Fibroblast of the aortic adventitia (primary cell): ENCODE results near the gene TMBIM4. TPM values are rescaled to one million over a fixed set of nuclear protein-coding genes. Genes with fewer than 3 reads are reported as not detected.

ENCODE experiments used
- DNase-seq: peaks from one replicate; pipeline ENCODE4 v3.0.0-alpha.2; 2010; ENCODE audit warnings: low read depth
- H3K4me3 ChIP-seq: 2 replicates; pipeline ENCODE4 v1.5.1; 2011; ENCODE audit warnings: low read depth, mild to moderate bottlenecking, control low read depth, low read length, moderate library complexity
- CTCF ChIP-seq: IDR thresholded peaks from 2 replicates; pipeline ENCODE4 v1.5.1; 2011; ENCODE audit warnings: mild to moderate bottlenecking, low read length, control low read depth, inconsistent platforms; ENCODE audit not compliant: insufficient read depth
- total RNA-seq: library from RNA; depleted of rRNA; stranded (reverse); fragments of >200 nt; gene quantifications from 2 replicates; pipeline ENCODE4 v1.2.3, GENCODE V29; 2012; ENCODE audit warnings: low replicate concordance

Gene TMBIM4
- total RNA-seq, 1 donor, result 220 TPM

GRCh38 chr12:66156654-66157053, 13.1 kb downstream of the TMBIM4 start:
- peak; percentile 39 for DNase-seq
- TF ChIP-seq CTCF, result no peak
- H3K4me3 ChIP-seq, result no peak overlapping the region

GRCh38 chr12:66154776-66155175, 15.0 kb downstream of the TMBIM4 start:
- H3K4me3 ChIP-seq, result no peak overlapping the region
- DNase-seq, result peak; percentile 61
- no peak for TF ChIP-seq CTCF

GRCh38 chr12:66152732-66153131, 17.1 kb downstream of the TMBIM4 start:
- DNase-seq, result peak; percentile 69
- no peak for TF ChIP-seq CTCF
- no peak overlapping the region for H3K4me3 ChIP-seq

GRCh38 chr12:66149702-66150398, 19.9 kb downstream of the TMBIM4 start:
- no peak for DNase-seq
- H3K4me3 ChIP-seq, result no peak overlapping the region
- peak; percentile 23 for TF ChIP-seq CTCF

- peak; percentile 62 for TF ChIP-seq CTCF
- no peak overlapping the region for H3K4me3 ChIP-seq
- peak; percentile 89 for DNase-seq
Observed at GRCh38 chr12:66144791-66145754, 24.7 kb downstream of the TMBIM4 start.

- TF ChIP-seq CTCF, result no peak
- no peak for DNase-seq
- H3K4me3 ChIP-seq, result no peak overlapping the region
Observed at GRCh38 chr12:66143868-66144267, 25.9 kb downstream of the TMBIM4 start.
